OCI-LY7 (cell line): ENCODE results near the gene NPEPL1.

ENCODE experiments used
- EZH2phosphoT487 ChIP-seq: fragments of 200-600 bp; sonication (generic); IDR thresholded peaks from 2 replicates; pipeline ENCODE4 v1.6.1; 2018; ENCODE audit warnings: low read depth, borderline replicate concordance, mild to moderate bottlenecking, mixed run types, antibody characterized with exemption, low read length, moderate library complexity, mixed read lengths
- TF ChIP-seq, protein P1 (sequence below): fragments of 200-600 bp; sonication (generic); conservative IDR thresholded peaks from 2 replicates; pipeline ENCODE4 v1.5.1; 2014; ENCODE audit warnings: mild to moderate bottlenecking, antibody characterized with exemption, low read length, moderate library complexity, mixed read lengths

DNA sequence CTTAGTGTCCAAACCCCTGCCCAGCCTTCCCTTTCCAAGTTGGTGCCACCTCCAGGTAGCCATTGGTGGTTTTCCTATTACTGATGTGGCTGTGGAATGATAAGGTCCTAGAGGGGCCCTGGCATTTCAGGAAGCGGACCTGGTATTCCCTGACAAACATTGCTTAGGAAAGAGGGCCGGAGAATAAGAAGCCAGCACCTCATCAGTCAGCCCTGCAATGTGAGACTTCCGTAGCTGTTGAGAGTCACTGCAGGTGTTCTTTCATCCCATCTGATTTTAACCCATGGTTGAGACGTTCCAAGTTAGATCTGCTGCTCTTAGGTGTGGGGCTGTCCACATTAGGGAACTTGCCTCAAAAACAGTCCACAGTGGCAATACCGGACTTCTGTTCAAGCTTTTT, 14.8 kb upstream of the NPEPL1 start:
- TF ChIP-seq, protein P1, sequence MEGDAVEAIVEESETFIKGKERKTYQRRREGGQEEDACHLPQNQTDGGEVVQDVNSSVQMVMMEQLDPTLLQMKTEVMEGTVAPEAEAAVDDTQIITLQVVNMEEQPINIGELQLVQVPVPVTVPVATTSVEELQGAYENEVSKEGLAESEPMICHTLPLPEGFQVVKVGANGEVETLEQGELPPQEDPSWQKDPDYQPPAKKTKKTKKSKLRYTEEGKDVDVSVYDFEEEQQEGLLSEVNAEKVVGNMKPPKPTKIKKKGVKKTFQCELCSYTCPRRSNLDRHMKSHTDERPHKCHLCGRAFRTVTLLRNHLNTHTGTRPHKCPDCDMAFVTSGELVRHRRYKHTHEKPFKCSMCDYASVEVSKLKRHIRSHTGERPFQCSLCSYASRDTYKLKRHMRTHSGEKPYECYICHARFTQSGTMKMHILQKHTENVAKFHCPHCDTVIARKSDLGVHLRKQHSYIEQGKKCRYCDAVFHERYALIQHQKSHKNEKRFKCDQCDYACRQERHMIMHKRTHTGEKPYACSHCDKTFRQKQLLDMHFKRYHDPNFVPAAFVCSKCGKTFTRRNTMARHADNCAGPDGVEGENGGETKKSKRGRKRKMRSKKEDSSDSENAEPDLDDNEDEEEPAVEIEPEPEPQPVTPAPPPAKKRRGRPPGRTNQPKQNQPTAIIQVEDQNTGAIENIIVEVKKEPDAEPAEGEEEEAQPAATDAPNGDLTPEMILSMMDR: no peak
- TF ChIP-seq EZH2phosphoT487: no peak
